ENCODE measurements around the gene SYT1.

DNA sequence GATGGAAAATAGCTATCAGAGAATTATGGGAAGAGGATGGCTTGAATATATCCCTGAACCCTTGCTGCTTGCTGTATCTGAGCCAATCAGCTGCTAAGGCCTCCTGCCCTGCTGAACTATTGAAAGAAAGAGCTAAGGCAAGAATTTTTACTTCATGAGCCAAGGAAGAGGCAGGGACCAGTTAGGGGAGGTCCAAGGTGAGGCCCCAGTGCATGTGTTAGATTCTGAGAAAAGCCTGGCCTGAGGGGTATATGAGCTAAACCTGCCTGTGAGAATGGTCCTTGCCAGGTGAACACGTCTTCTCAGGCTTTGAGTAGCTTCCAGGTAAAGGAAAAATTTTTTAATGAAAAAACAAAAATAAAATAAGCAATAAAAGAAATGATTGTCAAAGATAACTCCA is 218.0 kb downstream of the SYT1 start:
- TF ChIP-seq POLR2AphosphoS5 (IDR thresholded peaks at IDR 0.05; ENCODE audit: borderline replicate concordance, low read depth, low read length) (no peak), EZH2 (IDR thresholded peaks at IDR 0.05) (no peak)
